Neural crest cell (in vitro differentiated cells): ENCODE measurements around the gene CLSTN2. TPM values are rescaled to one million over a fixed set of nuclear protein-coding genes. Genes with fewer than 3 reads are reported as not detected.

ENCODE experiments used
- DNase-seq: peaks from one replicate; pipeline ENCODE4 v3.0.0; 2021; ENCODE audit warnings: low read depth, mixed read lengths, low spot score
- H3K27ac Mint-ChIP-seq: one replicate; pipeline ENCODE4 v1.8.0; 2021; ENCODE audit warnings: mild to moderate bottlenecking, mixed read lengths; ENCODE audit not compliant: unreplicated experiment
- H3K27me3 Mint-ChIP-seq: 2 replicates; pipeline ENCODE4 v1.8.0; 2021; ENCODE audit warnings: low read depth, mild to moderate bottlenecking, mixed read lengths
- H3K36me3 Mint-ChIP-seq: 2 replicates; pipeline ENCODE4 v1.8.0; 2021; ENCODE audit warnings: low read depth, mild to moderate bottlenecking, mixed read lengths
- H3K4me1 Mint-ChIP-seq: 2 replicates; pipeline ENCODE4 v1.8.0; 2021; ENCODE audit warnings: mixed read lengths
- H3K4me3 Mint-ChIP-seq: one replicate; pipeline ENCODE4 v1.8.0; 2021; ENCODE audit warnings: mild to moderate bottlenecking, mixed read lengths
- H3K9me3 Mint-ChIP-seq: 2 replicates; pipeline ENCODE4 v1.8.0; 2021; ENCODE audit warnings: mixed read lengths
- CTCF ChIP-seq: fragments of 200-600 bp; sonication (generic); conservative IDR thresholded peaks from 2 replicates; pipeline ENCODE4 v1.5.0; 2021; ENCODE audit warnings: antibody characterized with exemption, mild to moderate bottlenecking
- total RNA-seq: library from RNA; stranded (reverse); gene quantifications from 2 replicates; pipeline ENCODE4 v1.2.1, GENCODE V29; 2021

CLSTN2 gene
- total RNA-seq, 1 donor from 2014 or later: 1.9 TPM

- no peak overlapping the region for H3K27ac Mint-ChIP-seq
- no peaks in the 10 kb centered on the region for H3K9me3 Mint-ChIP-seq
- peaks cover 5% of the 10 kb centered on the region for H3K27me3 Mint-ChIP-seq
- TF ChIP-seq CTCF: no peak
- DNase-seq: no peak
- H3K4me1 Mint-ChIP-seq: peaks cover 5% of the 10 kb centered on the region
- H3K36me3 Mint-ChIP-seq: peaks cover 2% of the 10 kb centered on the region
- H3K4me3 Mint-ChIP-seq: no peak overlapping the region
Observed at GRCh38 chr3:140290105-140290504, 355.1 kb downstream of the CLSTN2 start.

- no peak for TF ChIP-seq CTCF
- Mint-ChIP-seq H3K27me3 (peaks cover 3% of the 10 kb centered on the region), H3K9me3 (no peaks in the 10 kb centered on the region), H3K4me1 (peaks cover 5% of the 10 kb centered on the region), H3K27ac (no peak overlapping the region), H3K36me3 (peaks cover 2% of the 10 kb centered on the region), H3K4me3 (no peak overlapping the region)
- no peak for DNase-seq
Observed at GRCh38 chr3:140292170-140292569, 357.2 kb downstream of the CLSTN2 start.

GRCh38 chr3:140292684-140293083, 357.7 kb downstream of the CLSTN2 start:
- no peak for TF ChIP-seq CTCF
- H3K36me3 Mint-ChIP-seq: peaks cover 2% of the 10 kb centered on the region
- no peaks in the 10 kb centered on the region for H3K9me3 Mint-ChIP-seq
- H3K4me3 Mint-ChIP-seq: no peak overlapping the region
- no peak for DNase-seq
- peaks cover 3% of the 10 kb centered on the region for H3K27me3 Mint-ChIP-seq
- H3K4me1 Mint-ChIP-seq: peaks cover 5% of the 10 kb centered on the region
- H3K27ac Mint-ChIP-seq: no peak overlapping the region

- Mint-ChIP-seq H3K4me1 (peaks cover 9% of the 10 kb centered on the region), H3K27ac (no peak overlapping the region), H3K27me3 (peaks cover 3% of the 10 kb centered on the region), H3K9me3 (no peaks in the 10 kb centered on the region), H3K4me3 (no peak overlapping the region), H3K36me3 (peaks cover 2% of the 10 kb centered on the region)
- no peak for DNase-seq
- TF ChIP-seq CTCF: no peak
Observed at GRCh38 chr3:140294058-140294457, 359.1 kb downstream of the CLSTN2 start.

GRCh38 chr3:140296796-140297352, 361.9 kb downstream of the CLSTN2 start:
- Mint-ChIP-seq H3K9me3 (no peaks in the 10 kb centered on the region), H3K4me1 (peaks cover 4% of the 10 kb centered on the region), H3K27me3 (no peaks in the 10 kb centered on the region), H3K4me3 (no peak overlapping the region), H3K27ac (no peak overlapping the region), H3K36me3 (no peaks in the 10 kb centered on the region)
- no peak for TF ChIP-seq CTCF
- no peak for DNase-seq
